8988T (cell line): ENCODE results near the gene TMEM94.
"Not testable (repeated sequence)": the region's sequence is repeated elsewhere in the genome, so short reads cannot be mapped to it uniquely, and the experiment has no call there.

ENCODE experiments used
- DNase-seq: peaks from one replicate; pipeline ENCODE4 v3.0.0; 2011

TMEM94 gene

DNA sequence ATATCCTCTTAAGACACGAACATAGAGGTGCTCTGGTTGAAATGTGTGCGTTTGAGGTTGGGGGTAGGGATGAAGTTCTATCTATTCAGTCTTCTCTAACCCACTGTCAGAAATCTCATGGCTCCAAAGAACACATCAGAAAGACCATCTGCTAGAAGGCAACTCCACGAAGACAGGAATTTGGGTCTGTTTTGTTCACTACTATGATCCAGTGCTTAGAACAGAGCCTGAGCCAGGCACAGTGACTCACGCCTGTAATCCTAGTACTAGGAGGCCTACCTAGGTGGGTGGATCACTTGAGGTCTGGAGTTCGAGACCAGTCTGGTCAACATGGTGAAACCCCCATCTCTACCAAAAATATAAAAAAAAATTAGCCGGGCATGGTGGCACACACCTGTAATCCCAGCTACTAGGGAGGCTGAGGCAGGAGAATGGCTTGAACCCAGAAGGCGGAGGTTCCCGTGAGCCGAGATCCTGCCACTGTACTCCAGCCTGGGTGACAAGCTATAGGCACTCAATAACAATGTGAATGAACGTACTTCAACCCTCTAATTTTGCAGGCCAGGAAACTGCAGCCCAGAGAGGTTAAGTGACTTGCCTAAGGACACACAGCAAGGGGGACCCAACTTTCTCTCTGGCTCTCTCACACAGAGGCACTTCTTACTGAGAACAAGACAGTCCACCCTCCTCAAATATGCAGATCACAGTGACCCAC lies 56.6 kb downstream of the TMEM94 start:
- no peak for DNase-seq

DNA sequence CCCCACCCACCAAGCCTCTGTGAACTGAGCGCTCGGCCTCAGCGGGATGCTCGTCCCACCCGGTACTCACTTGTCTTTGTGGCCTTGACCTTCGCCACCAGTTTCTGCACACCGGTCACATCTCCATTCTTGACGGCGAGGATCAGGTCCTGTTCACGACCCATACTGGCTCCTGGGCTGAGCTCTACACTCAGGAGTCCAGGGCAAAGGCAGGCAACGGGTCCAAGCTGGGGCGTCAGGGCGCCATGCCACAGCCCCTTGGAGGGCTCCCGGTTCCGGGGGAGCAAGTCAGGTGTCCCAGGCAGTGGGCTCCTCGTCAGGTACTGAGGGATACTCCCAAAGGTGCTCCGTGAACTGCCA lies 57.2 kb downstream of the TMEM94 start:
- no peak for DNase-seq

DNA sequence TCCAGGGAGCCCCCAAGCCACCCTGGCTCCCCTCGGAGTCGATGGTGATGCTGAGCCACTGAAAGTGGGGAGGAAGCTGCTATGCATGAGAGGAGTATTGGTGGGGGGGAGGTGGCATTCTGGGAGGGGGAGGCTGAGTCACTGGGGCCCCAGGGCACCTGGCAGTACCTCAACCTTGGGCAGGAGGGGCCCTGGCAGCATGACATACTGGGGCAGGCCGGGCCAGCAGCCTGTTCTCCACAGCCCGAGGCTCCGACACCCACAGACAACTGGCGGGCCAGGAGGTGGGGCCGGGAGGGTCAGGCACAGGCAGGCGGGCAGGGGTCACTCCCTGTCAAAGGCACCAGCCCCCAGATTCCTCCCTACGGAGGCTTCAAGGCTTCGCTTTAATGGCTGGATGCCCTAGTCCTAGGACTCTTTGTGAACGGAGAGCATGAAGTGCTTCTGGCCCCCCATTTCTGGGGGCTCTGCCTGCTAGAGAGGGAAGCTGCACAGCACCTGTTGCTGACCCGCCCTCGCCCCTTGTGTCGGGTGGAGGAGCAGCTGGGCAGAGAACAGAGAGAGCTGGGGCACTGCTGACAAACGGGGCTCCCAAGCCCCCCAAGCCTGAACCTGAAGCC lies 58.0 kb downstream of the TMEM94 start:
- no peak for DNase-seq

DNA sequence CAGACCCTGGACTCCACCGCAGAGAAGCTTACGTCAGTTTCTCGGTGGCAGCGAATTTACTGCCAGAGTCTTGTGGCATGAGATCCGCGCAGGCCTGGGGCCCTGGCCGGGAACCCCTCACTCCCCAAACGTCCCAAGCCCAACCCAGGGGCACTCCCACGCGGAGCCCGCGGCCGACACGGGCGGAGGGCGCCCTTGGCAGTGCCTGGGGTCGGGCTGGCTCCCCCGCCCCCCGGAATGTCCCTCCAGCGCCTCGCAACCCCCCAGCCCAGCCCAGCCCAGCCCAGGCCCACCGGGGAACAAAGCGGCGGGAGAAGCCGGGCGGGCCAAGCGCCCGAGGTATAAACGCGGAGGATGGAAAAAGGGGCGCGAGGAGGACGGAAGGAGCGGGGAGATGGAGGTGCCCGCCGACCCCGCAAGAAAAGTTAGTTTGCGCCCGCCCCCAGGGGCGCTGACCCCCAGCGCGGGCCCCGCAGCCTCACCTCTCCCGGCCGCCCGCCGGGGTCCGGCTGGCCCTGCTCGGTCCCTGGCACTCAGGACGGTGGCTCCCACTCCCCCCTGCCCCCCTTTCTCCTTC lies 58.6 kb downstream of the TMEM94 start:
- DNase-seq = no peak

DNA sequence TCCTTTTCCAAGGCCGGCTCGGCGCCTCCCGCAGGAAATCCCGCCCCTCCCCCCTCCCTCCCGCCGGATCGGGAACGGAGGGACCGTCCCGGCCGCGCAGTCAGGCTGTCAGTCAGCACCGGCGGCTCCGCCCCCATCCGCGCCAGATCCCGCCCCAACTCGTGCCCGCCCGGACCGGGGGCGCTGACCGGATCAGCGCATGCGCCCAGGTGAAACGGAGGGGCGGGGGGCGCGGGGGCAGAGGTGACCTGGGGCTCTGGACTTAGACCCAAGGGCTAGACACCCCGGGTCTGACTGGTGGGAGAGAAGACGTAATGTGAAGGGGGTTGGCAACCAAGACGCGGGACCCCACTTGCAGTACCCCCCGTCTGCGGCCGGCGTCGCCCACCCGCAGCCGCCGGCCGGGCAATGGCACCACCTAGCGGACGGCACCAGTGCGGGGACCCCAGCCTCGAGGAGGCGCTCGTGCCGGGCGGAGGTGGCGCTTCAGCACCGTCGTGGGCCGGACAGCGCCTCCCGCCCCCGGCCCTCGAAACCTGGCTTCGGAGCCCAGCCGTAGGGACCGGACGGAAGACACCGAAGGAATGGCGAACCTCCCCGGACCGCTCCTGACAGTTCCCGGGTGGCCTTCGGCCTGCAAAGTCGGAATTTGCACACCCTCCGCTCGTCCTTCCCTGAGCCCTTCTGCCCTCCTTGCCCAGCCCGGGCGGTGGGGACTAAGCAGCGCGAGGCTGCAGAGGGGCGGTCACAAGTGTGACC lies 59.2 kb downstream of the TMEM94 start, which contains the start of gene CASKIN2:
Gene CASKIN2, minus strand, starts transcription at position 42 of the 759 bp plus-strand sequence. CDS start 1,733 bp downstream, outside the sequence.
- peak; percentile 99 for DNase-seq

DNA sequence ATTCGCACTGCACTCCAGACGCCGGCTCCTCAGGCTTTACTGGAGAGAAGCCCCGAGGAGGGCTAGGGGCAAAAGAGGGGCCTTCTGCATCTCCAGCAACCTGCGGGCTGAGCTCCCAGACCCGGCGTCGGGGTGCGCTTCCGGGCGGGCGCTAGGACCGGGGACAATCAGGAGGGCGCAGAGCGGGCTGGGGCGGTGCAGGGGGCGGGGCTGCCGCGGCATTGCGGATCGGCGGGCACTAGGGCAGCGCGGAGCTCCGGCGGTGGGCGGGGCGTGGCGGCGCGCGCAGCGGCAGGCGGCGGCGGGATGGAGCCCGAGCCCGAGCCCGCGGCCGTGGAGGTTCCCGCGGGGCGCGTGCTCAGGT lies 59.8 kb downstream of the TMEM94 start, which contains the start of gene TSEN54:
Gene TSEN54, plus strand, starts transcription at position 274 of the 364 bp plus-strand sequence. Its CDS starts 33 bp downstream, at position 307.
- peak; percentile 95 for DNase-seq

DNA sequence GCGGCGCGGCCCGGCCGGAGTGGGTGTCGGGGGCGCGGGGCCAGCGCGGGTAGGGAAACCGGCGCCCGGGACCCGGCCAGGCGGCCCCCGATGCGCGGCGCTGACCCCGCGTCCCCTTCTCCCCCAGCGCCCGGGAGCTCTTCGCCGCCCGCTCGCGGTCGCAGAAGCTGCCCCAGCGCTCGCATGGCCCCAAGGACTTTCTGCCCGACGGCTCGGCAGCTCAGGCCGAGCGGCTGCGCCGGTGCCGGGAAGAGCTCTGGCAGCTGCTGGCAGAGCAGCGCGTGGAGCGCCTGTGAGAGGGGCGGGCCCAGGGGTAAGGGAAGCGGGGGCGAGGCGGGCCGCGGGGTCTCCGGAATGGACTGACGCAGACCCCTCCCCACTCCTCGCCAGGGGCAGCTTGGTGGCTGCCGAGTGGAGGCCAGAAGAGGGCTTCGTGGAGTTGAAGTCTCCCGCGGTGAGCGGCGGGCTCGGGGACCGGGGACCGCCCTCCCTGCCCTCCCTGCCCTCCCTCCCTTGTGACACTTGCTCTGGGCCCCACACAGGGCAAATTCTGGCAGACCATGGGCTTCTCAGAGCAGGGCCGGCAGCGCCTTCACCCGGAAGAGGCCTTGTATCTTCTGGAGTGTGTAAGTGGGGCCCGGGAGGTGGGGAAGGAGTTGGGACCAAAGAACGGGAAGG lies 60.3 kb downstream of the TMEM94 start:
- DNase-seq = no peak

DNA sequence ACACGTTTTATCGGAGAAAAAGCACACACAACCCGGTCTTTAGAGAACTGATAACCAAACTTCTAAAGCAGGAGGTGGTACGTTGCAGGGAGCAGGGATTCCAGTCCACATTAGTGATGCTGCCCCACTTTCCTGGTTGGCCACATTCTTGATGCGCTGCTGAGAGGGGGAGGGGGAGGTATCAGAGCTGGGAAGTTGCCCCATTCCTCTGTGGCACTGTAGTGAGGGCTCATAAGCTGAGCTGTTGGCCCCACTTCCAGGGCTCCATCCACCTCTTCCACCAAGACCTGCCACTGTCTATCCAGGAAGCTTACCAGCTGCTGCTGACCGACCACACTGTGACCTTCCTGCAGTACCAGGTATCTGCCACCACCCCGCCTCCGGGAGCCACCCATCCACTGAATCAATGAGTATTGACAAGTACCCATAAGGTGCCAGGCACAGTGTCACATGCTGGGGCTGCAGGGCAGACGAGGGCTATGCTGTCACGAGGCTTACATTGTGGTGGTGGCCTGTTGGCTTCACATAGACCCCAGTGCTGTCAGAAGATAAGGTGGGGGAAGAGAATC lies 60.9 kb downstream of the TMEM94 start:
- no peak for DNase-seq

DNA sequence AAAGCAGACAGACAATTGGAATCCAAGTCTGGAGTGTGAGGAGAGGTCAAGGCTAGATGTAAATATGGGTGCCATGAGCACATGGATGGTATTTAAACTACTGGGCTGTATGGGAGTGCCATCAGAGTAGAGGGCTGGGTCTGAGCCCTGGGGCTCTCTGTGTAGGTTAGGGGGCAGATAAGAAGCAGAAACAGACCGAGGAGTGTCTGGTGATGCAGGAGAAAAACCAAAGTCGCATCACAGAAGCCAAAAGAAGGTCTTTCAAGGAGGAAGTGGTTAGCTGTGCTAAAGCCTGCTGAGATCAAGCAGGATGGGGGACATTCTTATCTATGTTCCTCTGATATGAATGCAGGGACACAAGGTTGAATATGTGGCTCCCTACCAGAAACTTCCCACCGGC lies 61.8 kb downstream of the TMEM94 start:
- no peak for DNase-seq

DNA sequence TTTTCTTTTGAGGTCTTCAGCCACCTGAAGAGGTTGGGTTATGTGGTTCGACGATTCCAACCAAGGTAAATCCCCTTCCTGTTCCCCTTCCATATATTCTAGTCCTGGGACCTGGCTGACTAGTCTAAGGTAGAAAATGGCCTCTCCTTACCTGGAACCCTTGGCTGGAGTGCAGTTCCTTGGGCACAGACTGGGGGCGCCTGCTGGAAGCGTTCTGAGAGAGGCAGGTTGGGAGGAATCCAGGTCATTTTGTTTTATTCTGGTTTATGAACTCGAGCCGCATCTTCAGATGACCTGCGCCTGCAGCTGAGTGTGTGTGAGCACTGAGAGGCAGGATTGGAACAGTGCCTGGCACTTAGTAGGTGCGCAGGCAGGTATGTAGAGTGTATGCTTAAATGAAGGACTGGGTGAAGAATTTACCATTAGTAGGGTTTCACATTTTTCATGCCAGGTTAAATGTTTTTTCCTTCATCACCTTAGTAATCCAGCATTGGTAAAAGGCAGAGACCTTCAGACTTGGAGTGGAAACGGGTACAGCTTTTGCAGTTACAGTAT lies 62.6 kb downstream of the TMEM94 start:
- no peak for DNase-seq

DNA sequence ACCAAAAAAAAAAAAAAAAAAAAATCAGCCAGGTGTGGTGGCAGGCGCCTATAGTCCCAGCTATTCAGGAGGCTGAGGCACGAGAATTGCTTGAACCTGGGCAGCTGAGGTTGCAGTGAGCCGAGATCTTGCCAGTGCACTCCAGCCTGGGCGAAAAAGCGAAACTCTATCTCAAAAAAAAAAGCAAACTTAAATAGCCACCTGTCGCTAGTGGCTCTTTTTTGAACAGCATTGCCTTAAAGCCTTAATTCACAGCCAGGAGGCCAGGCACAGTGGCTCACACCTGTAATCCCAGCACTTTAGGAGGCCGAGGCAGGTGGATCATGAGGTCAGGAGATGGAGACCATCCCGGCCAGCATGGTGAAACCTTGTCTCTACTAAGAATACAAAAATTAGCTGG lies 64.0 kb downstream of the TMEM94 start:
- DNase-seq = not testable (repeated sequence)

DNA sequence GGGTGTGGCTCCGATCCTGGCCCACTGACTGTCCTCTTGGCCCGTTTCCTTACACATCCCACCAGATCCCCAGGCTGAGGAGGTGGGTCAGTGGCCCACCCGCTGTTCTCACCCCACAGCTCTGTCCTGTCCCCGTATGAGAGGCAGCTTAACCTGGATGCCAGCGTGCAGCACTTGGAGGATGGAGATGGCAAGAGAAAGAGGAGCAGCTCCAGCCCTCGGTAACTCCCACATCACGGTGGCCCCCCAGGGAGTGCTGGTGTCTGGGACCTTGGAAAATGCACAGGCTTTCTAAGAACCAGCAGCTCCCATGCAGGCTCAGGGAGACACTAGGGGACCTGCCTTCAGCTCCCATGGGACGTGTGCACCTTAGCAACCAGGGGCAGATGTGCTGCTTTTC lies 64.9 kb downstream of the TMEM94 start:
- no peak for DNase-seq

DNA sequence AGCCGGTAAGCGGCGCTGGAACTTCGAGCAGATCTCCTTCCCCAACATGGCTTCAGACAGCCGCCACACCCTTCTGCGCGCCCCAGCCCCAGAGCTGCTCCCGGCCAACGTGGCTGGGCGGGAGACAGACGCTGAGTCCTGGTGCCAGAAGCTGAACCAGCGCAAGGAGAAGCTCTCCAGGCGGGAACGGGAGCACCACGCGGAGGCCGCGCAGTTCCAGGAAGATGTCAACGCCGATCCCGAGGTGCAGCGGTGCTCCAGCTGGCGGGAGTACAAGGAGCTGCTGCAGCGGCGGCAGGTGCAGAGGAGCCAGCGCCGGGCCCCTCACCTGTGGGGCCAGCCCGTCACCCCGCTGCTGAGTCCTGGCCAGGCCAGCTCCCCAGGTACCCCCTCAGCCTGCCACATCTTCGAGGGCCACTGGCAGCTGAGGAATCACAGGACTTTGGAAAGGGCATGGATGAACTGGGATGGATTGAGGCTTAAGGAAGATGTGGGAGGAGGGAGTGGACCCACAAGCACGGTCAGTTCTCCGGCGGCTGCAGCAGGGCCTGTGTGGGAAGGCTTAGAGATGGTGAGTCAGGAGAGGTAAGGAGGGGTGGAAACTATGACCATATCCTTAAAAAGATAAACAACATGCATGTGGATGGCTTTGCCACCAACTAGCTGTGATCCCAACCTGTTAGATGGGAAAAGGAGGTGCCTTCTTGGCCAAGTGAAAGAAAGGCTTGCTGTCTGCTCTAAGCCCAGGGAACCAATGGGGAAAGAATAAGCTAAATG lies 65.7 kb downstream of the TMEM94 start:
- DNase-seq = no peak

DNA sequence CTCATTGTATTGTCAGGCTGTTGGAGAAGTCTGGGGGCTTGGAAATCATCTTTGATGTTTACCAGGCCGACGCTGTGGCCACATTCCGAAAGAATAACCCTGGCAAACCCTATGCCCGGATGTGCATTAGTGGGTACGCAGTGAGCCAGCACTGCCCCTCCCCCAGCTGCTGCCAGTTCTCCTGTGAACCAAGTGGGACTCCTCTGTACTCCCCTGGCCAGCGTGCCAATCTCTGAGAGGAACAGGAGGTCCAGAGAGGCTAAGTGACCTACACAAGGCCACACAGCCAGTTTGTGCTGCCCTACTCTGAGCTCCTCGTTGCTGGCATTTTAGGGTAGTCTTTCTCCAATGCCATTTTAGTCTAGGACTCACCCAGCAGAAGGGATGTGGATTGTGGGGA lies 67.2 kb downstream of the TMEM94 start:
- DNase-seq = no peak

DNA sequence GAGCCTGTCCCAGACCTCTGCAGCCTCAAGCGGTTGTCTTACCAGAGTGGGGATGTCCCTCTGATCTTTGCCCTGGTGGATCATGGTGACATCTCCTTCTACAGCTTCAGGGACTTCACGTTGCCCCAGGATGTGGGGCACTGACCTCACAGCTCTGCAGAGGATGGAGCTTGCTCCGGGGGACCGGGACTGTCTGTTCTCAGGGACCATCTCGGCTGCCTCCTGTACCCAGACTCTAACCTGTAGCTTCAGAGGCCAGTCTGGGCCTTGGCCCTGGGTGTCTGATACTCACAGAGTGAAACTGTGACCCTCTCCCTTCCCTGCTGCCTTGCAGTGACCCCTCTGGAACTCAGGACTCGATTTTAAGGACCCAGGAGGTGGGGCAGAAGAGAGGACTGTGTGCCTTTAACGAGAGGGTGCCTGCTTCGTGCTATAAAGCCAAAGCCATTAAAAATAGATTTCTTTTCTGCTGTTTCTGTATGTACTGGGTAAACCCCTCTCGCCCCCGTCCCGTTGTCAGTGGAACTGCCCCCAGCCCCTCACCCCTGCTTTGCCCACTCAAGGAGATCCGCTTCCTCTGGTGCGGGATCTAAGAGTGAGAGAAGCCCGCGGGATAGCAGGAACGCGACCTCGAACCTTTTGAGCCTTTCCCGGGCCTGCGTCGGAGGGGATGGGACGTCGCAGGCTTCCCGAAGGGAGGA lies 68.0 kb downstream of the TMEM94 start:
- no peak for DNase-seq

DNA sequence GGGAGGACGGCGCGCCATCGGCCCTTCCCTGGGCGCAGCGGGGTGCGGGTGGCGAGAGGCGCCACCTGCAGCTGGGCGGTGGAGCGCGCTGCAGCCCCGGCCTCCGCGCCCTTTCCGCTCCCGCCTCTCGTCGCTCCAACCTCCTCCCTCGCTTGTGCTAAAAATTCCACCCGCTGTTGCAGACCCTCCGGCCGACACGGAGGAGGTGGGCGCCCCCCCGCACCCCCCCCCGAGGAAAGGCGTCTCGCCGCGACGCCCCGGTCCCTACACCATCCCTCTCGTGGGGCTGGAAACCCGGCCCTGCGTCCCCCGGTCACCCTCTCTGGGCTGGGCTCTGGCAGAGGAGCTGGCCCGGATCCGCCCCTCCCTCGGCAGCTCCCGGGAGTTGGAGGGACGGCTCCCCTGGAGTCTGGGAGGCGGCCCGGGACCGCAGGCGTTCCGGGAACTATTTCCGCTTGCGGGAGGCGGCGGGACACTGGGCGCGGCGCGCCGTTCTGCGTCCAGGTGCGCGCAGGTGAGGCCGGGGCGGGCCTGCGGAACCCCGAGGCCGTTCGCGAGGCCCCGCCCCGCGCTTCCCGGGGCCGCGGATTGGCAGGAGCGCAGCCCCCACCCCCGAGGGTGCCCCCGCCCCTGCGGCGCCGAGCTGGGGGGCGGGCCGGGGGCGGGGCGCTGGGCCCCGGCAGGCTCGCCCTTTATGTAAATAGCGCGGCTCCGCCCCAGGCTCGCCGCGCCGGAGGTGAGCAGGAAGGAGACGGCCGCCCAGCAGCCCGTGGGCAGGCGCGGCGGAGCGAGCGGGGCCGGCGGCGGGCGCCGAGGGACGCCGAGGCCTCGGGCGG lies 68.8 kb downstream of the TMEM94 start, which contains the start of gene LLGL2:
Gene LLGL2, plus strand, starts transcription at position 728 of the 836 bp plus-strand sequence. CDS start 17,730 bp downstream, outside the sequence.
- peak; percentile 81 for DNase-seq

DNA sequence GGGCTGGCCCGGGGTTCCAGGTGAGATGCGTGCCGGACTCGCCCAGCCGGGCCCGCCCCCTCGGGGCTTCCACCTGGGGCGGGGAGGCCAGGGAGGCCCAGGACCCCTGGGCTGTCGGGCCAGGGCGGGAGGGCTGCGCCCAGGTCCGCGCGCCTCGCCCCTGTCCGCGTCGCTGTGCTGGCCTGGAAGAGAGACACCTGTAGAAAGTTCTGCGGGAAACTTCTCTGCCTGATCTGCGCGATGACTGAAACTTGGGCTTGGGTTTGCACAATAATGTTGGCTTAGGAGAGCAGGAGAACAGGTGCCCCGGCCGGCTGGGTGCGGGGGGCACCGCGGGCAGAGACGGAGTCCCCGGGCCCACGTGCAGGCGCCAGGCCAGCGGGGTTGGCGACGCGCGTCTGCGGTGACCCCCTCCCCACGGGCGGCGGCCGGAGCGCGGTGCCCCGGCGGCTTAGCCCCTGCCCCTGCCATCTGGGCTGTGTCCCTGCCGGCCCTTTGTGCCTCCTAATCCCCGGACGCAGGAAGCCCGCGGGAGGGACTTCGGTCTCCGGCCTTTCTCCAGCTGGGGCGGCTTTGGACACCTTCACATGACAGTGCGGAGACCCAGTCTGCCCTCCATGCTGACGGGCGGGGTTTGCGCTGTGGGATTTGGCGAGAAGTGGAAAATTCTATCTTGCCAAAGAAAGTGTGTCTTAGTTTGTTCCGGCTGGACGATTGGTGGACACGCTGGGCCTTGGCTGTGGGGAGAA lies 69.5 kb downstream of the TMEM94 start:
- no peak for DNase-seq

DNA sequence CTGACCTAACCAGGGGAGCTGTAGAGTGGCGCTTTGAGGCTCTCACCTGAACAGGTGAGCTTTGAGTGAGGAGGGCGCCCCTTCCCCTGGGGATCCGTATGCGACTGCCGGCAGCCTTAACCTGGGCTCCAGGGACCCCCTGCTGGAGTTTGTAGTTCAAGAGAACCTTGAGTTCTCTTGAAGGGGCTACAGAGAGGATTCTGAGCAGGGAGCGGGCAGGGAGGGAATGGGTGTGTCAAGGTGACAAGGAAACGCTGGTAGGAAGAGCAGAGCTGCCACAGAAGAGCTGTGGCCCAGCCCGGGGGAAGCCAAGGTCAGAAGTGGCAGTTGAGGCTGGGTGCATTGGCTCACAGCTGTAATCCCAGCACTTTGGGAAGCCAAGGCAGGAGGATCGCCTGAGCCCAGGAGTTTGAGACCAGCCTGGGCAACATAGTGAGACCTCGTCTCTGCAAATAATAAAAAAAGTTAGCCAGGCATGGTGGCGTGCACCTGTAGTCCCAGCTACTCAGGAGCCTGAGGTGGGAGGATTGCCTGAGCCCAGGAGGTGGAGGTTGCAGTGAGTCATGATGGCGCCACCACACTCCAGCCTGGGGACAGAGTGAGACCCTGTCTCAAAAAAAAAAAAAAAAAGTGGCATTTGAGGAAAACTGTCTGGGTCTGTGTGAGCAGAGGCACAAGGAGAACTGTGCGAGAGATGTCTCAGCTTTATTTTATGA lies 70.3 kb downstream of the TMEM94 start:
- DNase-seq = no peak
